Subcutaneous adipose tissue (tissue), 4 donors: ENCODE results near the gene STAT5B. TPM values are rescaled to one million over a fixed set of nuclear protein-coding genes. Genes with fewer than 3 reads are reported as not detected.

Experiments
- CTCF ChIP-seq: fragments of 450-650 bp; IDR thresholded peaks from one replicate; pipeline ENCODE4 v1.5.1; 2016; ENCODE audit warnings: low read depth, mild to moderate bottlenecking, control low read depth, antibody characterized with exemption, moderate library complexity
- total RNA-seq, 4 donors: library from RNA; depleted of rRNA; stranded (reverse); fragments of >200 nt; gene quantifications; one replicate each; pipeline ENCODE4 v1.1.0, GENCODE V29; 2016

Gene STAT5B
- total RNA-seq, 4 donors from 2014 or later, result 87.6 to 200 (median 113) TPM

GRCh38 chr17:42315402-42316156, 39.4 kb upstream of the STAT5B start:
- no peak for TF ChIP-seq CTCF

- no peak for TF ChIP-seq CTCF
Observed at GRCh38 chr17:42313773-42314566, 37.8 kb upstream of the STAT5B start.

GRCh38 chr17:42313389-42313772, 37.2 kb upstream of the STAT5B start:
- no peak for TF ChIP-seq CTCF

GRCh38 chr17:42312285-42313130, 36.3 kb upstream of the STAT5B start:
- no peak for TF ChIP-seq CTCF

- no peak for TF ChIP-seq CTCF
Observed at GRCh38 chr17:42312035-42312284, 35.8 kb upstream of the STAT5B start.

GRCh38 chr17:42311240-42312034, 35.2 kb upstream of the STAT5B start:
- TF ChIP-seq CTCF, result no peak
